Mesodermal cell (in vitro differentiated cells): Measurements from ENCODE around the gene KRTAP10-5.
"Not testable (repeated sequence)": the region's sequence is repeated elsewhere in the genome, so short reads cannot be mapped to it uniquely, and the experiment has no call there.

ENCODE experiments used
- H3K27ac ChIP-seq: 2 replicates; pipeline ENCODE4 v1.7.0; 2013; ENCODE audit warnings: mild to moderate bottlenecking, low read depth, low read length, moderate library complexity; ENCODE audit not compliant: severe bottlenecking
- H3K36me3 ChIP-seq: 2 replicates; pipeline ENCODE4 v1.7.1; 2013; ENCODE audit warnings: mild to moderate bottlenecking, low read length, moderate library complexity; ENCODE audit not compliant: control insufficient read depth, insufficient read depth
- H3K4me1 ChIP-seq: one replicate; pipeline ENCODE4 v1.7.1; 2013; ENCODE audit warnings: mild to moderate bottlenecking, low read length; ENCODE audit not compliant: insufficient read depth, control insufficient read depth, poor library complexity, severe bottlenecking
- H3K4me3 ChIP-seq: 2 replicates; pipeline ENCODE4 v1.7.0; 2013; ENCODE audit warnings: low read length, control low read depth, mild to moderate bottlenecking; ENCODE audit not compliant: insufficient read depth, poor library complexity, severe bottlenecking; ENCODE audit errors: extremely low read depth
- H3K9me3 ChIP-seq: 2 replicates; pipeline ENCODE4 v1.7.1; 2013; ENCODE audit warnings: mild to moderate bottlenecking, low read length, moderate library complexity; ENCODE audit not compliant: control insufficient read depth
- WGBS, 2 experiments: methylation state at CpG; one replicate each; pipeline ENCODE4 v1.1.5; 2013; ENCODE audit warnings: missing lambda C conversion rate in 2 of 2; ENCODE audit not compliant: insufficient coverage in 2 of 2; 5-methylcytosine and 5-hydroxymethylcytosine counted together

Gene KRTAP10-5

GRCh38 chr21:44568667-44569556 lies 11.5 kb downstream of the KRTAP10-5 start:
- H3K36me3 ChIP-seq = no peaks in the 10 kb centered on the region
- H3K9me3 ChIP-seq = peaks cover 19% of the 10 kb centered on the region
- peaks cover 4% of the 10 kb centered on the region for H3K4me1 ChIP-seq
- no peak overlapping the region for H3K4me3 ChIP-seq
- H3K27ac ChIP-seq = no peak overlapping the region
- WGBS, 2 experiments = 85 to 88% methylated on average over 27 of the region's 27 CpGs

GRCh38 chr21:44568261-44568660 lies 12.1 kb downstream of the KRTAP10-5 start:
- no peaks in the 10 kb centered on the region for H3K36me3 ChIP-seq
- WGBS, 2 experiments = 90 to 93% methylated on average over 10 of the region's 12 CpGs
- peaks cover 19% of the 10 kb centered on the region for H3K9me3 ChIP-seq
- no peak overlapping the region for H3K4me3 ChIP-seq
- no peak overlapping the region for H3K27ac ChIP-seq
- H3K4me1 ChIP-seq = peaks cover 3% of the 10 kb centered on the region

DNA sequence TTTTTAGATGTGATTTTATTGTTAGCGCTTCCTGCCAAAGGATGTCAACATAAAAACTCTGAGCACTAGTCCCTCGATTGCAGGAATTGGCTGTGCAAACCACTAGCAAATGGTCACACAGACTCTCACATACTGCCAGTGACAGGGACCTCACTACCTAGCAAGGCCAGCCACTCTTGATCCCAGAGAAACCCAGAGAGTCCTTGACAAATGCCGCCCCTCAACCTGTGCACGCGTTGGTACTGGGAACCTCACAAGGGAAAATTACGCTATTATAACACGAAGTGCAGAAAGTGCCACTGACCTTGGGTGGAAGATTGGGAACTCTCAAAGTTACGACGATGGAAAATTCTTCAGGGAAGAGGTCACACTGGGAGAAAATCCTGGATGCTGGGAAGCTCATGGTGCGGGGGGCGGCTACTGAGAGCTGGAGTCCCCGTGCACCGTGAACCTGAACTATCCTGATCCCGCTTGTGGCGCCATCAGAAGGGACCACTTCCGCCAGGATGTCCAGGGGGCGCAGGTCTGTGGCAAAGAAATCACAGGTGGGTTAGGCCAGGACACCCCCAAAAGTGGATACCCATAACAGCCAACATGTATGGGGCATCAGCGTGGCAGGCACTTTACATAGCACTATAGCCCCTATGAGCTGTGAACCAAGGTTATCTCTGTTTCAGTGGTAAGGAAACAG lies 12.8 kb downstream of the KRTAP10-5 start:
- H3K27ac ChIP-seq = no peak overlapping the region
- WGBS, 2 experiments = 94 to 95% methylated on average over 16 to 17 of the region's 18 CpGs

GRCh38 chr21:44566403-44566802 lies 14.0 kb downstream of the KRTAP10-5 start:
- Histone ChIP-seq H3K9me3 (peaks cover 13% of the 10 kb centered on the region), H3K27ac (no peak overlapping the region), H3K4me3 (no peak overlapping the region), H3K36me3 (no peaks in the 10 kb centered on the region), H3K4me1 (no peaks in the 10 kb centered on the region)
- WGBS, 2 experiments = no CpG with 5 or more reads among the region's 1 CpG

More for the DNA sequence above, 12.8 kb downstream of the KRTAP10-5 start:
- Histone ChIP-seq H3K4me3 (no peak overlapping the region), H3K4me1 (no peaks in the 10 kb centered on the region), H3K36me3 (no peaks in the 10 kb centered on the region), H3K9me3 (peaks cover 19% of the 10 kb centered on the region)

- WGBS, 2 experiments = no CpG with 5 or more reads among the region's 1 CpG
- H3K27ac ChIP-seq = no peak overlapping the region
- H3K4me3 ChIP-seq = no peak overlapping the region
- H3K9me3 ChIP-seq = no peaks in the 10 kb centered on the region
- no peaks in the 10 kb centered on the region for H3K36me3 ChIP-seq
- no peaks in the 10 kb centered on the region for H3K4me1 ChIP-seq
Observed at GRCh38 chr21:44564886-44565598, 15.4 kb downstream of the KRTAP10-5 start.

GRCh38 chr21:44564099-44564498 lies 16.3 kb downstream of the KRTAP10-5 start:
- Histone ChIP-seq H3K9me3 (no peaks in the 10 kb centered on the region), H3K4me1 (no peaks in the 10 kb centered on the region), H3K27ac (no peak overlapping the region), H3K4me3 (no peak overlapping the region), H3K36me3 (no peaks in the 10 kb centered on the region)
- no CpG with 5 or more reads among the region's 1 CpG for WGBS, 2 experiments

GRCh38 chr21:44558695-44559094 lies 21.7 kb downstream of the KRTAP10-5 start, which contains the start of gene KRTAP10-3:
TSS of gene KRTAP10-3 (minus strand) at chr21:44558795. CDS start at chr21:44558715, 80 bp downstream.
- Histone ChIP-seq H3K9me3 (peaks cover 3% of the 10 kb centered on the region), H3K4me3 (no peak within 1 kb of the TSS), H3K4me1 (peaks cover 7% of the 10 kb centered on the region), H3K27ac (no peak within 1 kb of the TSS), H3K36me3 (no peaks in the 10 kb centered on the region)
- 84 to 87% methylated on average over 4 to 5 of the region's 5 CpGs for WGBS, 2 experiments

GRCh38 chr21:44558329-44558675 lies 22.1 kb downstream of the KRTAP10-5 start:
- not testable (repeated sequence) for H3K4me3 ChIP-seq, H3K9me3 ChIP-seq, H3K27ac ChIP-seq, H3K36me3 ChIP-seq, H3K4me1 ChIP-seq
- WGBS, 2 experiments = 85 to 100% methylated on average over 1 to 4 of the region's 10 CpGs

DNA sequence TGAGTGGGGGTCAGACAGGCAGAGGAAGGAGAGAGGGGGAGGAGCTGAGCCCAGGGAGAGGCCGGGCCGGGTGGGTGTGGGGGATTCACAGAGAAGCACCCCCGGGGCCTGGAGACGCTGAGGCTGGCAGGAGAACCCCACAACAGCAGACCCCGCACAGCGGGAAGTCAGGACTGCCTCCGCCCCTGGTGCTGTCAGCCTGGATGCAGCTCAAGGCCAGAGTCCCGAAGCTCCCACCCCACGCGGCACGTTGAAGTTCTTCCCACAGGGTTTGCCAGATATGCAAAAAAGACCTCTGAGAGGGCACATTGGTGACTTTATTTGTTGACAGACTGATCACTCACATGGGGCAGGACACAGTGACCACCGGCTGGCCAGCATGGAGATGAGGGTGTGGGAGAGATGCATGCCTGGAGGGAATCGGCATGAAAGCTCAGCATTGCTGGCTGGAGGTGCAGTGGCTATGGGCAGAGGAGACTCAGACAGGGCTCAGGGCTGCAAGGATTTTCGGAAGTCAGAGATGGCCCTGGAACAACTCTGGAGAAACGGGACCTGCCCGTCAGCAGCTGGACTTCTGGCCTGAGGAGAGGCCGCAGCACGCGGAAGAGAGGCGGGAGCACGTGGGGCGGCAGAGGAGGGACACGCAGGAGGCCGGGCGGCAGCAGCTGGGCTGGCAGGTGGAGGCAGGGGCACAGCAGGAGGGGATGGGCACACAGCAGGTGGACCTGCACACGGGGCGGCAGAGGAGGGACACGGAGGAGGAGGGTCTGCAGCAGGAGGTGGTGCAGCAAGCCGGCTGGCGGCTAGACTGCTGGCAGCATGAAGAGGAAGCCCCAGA lies 22.7 kb downstream of the KRTAP10-5 start:
- Histone ChIP-seq H3K4me1 (peaks cover 7% of the 10 kb centered on the region), H3K27ac (no peak overlapping the region), H3K9me3 (peaks cover 3% of the 10 kb centered on the region), H3K36me3 (no peaks in the 10 kb centered on the region), H3K4me3 (no peak overlapping the region)
- WGBS, 2 experiments = 70 to 75% methylated on average over 25 to 30 of the region's 30 CpGs

DNA sequence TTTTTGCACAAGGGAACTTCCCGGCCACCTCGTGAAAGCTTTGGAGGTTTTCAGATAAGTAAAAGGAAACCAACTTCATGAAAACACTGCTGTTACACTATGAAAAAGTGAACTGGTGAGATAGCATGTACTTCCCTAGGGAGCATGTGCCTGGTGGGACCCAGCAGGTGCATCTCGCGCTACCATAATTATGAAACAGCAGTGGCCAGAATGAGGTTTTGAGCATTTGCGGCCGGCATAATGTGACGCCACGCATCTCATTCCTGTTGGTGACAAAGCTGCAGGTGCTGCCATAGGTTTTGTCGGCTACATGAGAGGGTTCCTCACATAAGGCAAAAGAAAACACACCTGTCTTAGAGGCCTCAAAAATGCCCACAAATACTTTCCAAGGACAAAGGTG lies 23.5 kb downstream of the KRTAP10-5 start:
- H3K27ac ChIP-seq = no peak overlapping the region
- 85 to 95% methylated on average over 8 to 9 of the region's 9 CpGs for WGBS, 2 experiments
- H3K36me3 ChIP-seq = no peaks in the 10 kb centered on the region
- H3K4me1 ChIP-seq = peaks cover 7% of the 10 kb centered on the region
- H3K9me3 ChIP-seq = peaks cover 3% of the 10 kb centered on the region
- no peak overlapping the region for H3K4me3 ChIP-seq
